K562 (cell line): ENCODE data around the gene MAPKAPK2. TPM values are rescaled to one million over a fixed set of nuclear protein-coding genes. Genes with fewer than 3 reads are reported as not detected.

Source experiments
- CC2D1A ChIP-seq: fragments of 450-650 bp; IDR thresholded peaks from 2 replicates; pipeline ENCODE4 v1.6.1; 2017; ENCODE audit warnings: mild to moderate bottlenecking
- CHCHD3 ChIP-seq: fragments of 250-450 bp; sonication (Bioruptor Pico); IDR thresholded peaks from 2 replicates; pipeline ENCODE4 v2.1.2; 2022; ENCODE audit warnings: mild to moderate bottlenecking
- CREM ChIP-seq: IDR thresholded peaks from 2 replicates; pipeline ENCODE4 v1.6.1; 2014; ENCODE audit warnings: antibody characterized with exemption, low read depth
- CXXC5 ChIP-seq: fragments of 250-450 bp; sonication (Bioruptor Pico); IDR thresholded peaks from 2 replicates; pipeline ENCODE4 v1.8.0; 2022; ENCODE audit warnings: inconsistent platforms, mild to moderate bottlenecking, moderate library complexity
- FOXK1 ChIP-seq: sonication (generic); formaldehyde crosslinking; IDR thresholded peaks from 2 replicates; pipeline ENCODE4 v1.8.0; 2022; ENCODE audit warnings: missing genetic modification reagents, mild to moderate bottlenecking, borderline replicate concordance
- HDAC1 ChIP-seq, 2 experiments: fragments of 450-650 bp; IDR thresholded peaks; 2 replicates each; pipeline ENCODE4 v1.6.1; 2016 to 2017; ENCODE audit warnings: inconsistent platforms in 1 of 2, mild to moderate bottlenecking in 1 of 2, moderate library complexity in 1 of 2
- MTA3 ChIP-seq: fragments of 450-650 bp; formaldehyde crosslinking; IDR thresholded peaks from 2 replicates; pipeline ENCODE4 v1.6.1; 2017; ENCODE audit warnings: mild to moderate bottlenecking, borderline replicate concordance
- NCOA2 ChIP-seq, 2 experiments: fragments of 450-650 bp; IDR thresholded peaks; 2 replicates each; pipeline ENCODE4 v1.6.1; 2018; ENCODE audit warnings: mild to moderate bottlenecking in 2 of 2, moderate library complexity in 1 of 2; ENCODE audit not compliant: partially characterized antibody in 2 of 2
- RBFOX2 ChIP-seq: fragments of 200-400 bp; formaldehyde crosslinking; IDR thresholded peaks from 2 replicates; pipeline ENCODE4 v1.6.1; 2017; ENCODE audit warnings: low read depth, mild to moderate bottlenecking, low read length, moderate library complexity
- SMARCC2 ChIP-seq: fragments of 450-650 bp; IDR thresholded peaks from 2 replicates; pipeline ENCODE4 v1.6.1; 2017; ENCODE audit warnings: antibody characterized with exemption, moderate library complexity, mild to moderate bottlenecking, low read depth
- SNRNP70 ChIP-seq: fragments of 200-400 bp; formaldehyde crosslinking; optimal IDR thresholded peaks from 2 replicates; pipeline ENCODE3; 2017; ENCODE audit warnings: low read depth, low read length
- SRF ChIP-seq, 2 experiments: fragments of 250-450, 450-650 bp in 1 of 2; sonication (Bioruptor Pico) in 1 of 2; sonication (generic) in 1 of 2; formaldehyde crosslinking; IDR thresholded peaks; 2 replicates each; pipeline versions ENCODE4 v1.5.0 to v1.5.1; 2020 to 2022; ENCODE audit warnings: mild to moderate bottlenecking in 1 of 2, missing genetic modification reagents in 1 of 2
- TRIM24 ChIP-seq, 2 experiments: fragments of 450-650 bp; IDR thresholded peaks; 2 replicates each; pipeline ENCODE4 v1.6.1; 2016
- ZNF24 ChIP-seq: fragments of 450-650 bp; IDR thresholded peaks from 2 replicates; pipeline ENCODE4 v1.6.1; 2016
- ZNF431 ChIP-seq: sonication (generic); formaldehyde crosslinking; IDR thresholded peaks from 2 replicates; pipeline ENCODE4 v1.8.0; 2022; ENCODE audit warnings: mild to moderate bottlenecking, missing genetic modification reagents
- polyA plus RNA-seq, 8 experiments: library from polyadenylated mRNA; depleted of rRNA in 4 of 8; stranded (reverse) in 5 of 8; unstranded in 3 of 8; fragments of >200 nt; fragmentation: Nextera tagmentation in 2 of 8; fragmentation: Illumina TruSeq in 1 of 8; extraction: Ambion mirVana in 2 of 8; extraction: Trizol in 1 of 8; gene quantifications; 2 replicates each; pipeline versions ENCODE4 v1.2.1 to v1.2.3, GENCODE V29; 2011 to 2014; ENCODE audit warnings: inconsistent platforms in 1 of 8, missing spikeins in 1 of 8
- total RNA-seq, 7 experiments: library from RNA; depleted of rRNA in 6 of 7; stranded (reverse); fragments of >200 nt in 6 of 7; fragmentation: Illumina TruSeq in 2 of 7; extraction: Trizol in 2 of 7; gene quantifications; 2 replicates each; pipeline versions ENCODE4 v1.2.1 to v1.2.3, GENCODE V29; 2011 to 2021; ENCODE audit warnings: low replicate concordance in 1 of 7
- TF ChIP-seq, protein P1 (sequence below): fragments of 200-800 bp; sonication (Bioruptor generic); IDR thresholded peaks from 2 replicates; pipeline ENCODE4 v1.6.1; 2017; ENCODE audit warnings: missing genetic modification characterization, missing compliant biosample characterization
- TF ChIP-seq, protein P2 (sequence below): sonication (generic); formaldehyde crosslinking; IDR thresholded peaks from 2 replicates; pipeline ENCODE4 v1.8.1; 2023; ENCODE audit warnings: mild to moderate bottlenecking, missing genetic modification reagents
- TF ChIP-seq, protein P3 (sequence below): sonication (generic); formaldehyde crosslinking; IDR thresholded peaks from 2 replicates; pipeline ENCODE4 v1.8.0; 2022; ENCODE audit warnings: missing genetic modification reagents, mild to moderate bottlenecking, moderate library complexity, borderline replicate concordance
- TF ChIP-seq, protein P4 (sequence below), 3 experiments: fragments of 200-800 bp in 1 of 3; sonication (Bioruptor generic) in 1 of 3; sonication (generic) in 1 of 3; formaldehyde crosslinking in 1 of 3; IDR thresholded peaks; 2 replicates each; pipeline versions ENCODE4 v1.6.1 to v1.8.0; 2016 to 2022; ENCODE audit warnings: mild to moderate bottlenecking in 2 of 3, missing compliant biosample characterization in 2 of 3, missing genetic modification characterization in 2 of 3, missing genetic modification reagents in 1 of 3
- TF ChIP-seq, protein P5 (sequence below): fragments of 250-450 bp; sonication (Bioruptor Pico); IDR thresholded peaks from 2 replicates; pipeline ENCODE4 v1.5.0; 2021; ENCODE audit warnings: mild to moderate bottlenecking, borderline replicate concordance

The MAPKAPK2 gene
- total and polyA plus RNA-seq, 9 of the 15 experiments (the other 6 are each of a cell fraction or from before 2014, with no cell fraction given): 0.63 to 94.2 (median 52.1) TPM

DNA sequence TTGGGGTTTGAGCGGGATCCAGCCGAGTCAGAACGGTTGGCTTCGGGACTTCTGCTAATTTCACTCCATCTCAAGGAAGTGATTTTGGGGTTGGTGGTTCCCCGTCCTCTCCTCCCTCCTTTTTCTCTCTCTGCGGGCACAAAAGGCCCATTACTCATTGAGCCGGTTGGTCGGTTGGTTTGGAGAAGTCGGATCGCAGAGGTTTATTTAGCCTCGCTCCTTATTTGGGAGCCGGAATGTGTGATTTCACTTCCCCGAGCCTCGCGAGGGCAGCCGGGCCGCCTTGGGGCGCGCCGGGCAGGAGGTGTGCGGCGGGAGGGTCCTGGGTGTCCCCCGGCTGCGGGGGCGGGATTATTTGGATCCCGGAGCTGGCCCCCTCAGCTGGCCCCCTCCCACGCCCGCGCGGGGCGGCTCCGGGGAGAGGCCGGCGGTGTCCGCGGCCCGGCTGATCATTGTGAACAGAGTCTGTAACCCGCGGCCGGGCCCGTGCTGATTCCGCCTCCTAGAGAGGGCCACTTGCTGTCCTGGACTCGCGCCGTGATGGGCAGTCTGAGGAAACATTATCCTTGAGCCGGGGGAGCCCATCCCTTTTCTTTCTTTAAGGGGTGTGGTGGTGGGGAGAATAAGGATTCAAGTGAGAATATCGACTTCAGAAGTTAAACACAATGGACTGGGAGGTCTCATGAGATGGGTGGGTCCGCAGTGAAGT lies 1.2 kb downstream of the MAPKAPK2 start (continued):
- TF ChIP-seq, protein P1, sequence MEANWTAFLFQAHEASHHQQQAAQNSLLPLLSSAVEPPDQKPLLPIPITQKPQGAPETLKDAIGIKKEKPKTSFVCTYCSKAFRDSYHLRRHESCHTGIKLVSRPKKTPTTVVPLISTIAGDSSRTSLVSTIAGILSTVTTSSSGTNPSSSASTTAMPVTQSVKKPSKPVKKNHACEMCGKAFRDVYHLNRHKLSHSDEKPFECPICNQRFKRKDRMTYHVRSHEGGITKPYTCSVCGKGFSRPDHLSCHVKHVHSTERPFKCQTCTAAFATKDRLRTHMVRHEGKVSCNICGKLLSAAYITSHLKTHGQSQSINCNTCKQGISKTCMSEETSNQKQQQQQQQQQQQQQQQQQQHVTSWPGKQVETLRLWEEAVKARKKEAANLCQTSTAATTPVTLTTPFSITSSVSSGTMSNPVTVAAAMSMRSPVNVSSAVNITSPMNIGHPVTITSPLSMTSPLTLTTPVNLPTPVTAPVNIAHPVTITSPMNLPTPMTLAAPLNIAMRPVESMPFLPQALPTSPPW (CRISPR knock-in tag): no peak
- TF ChIP-seq TRIM24 (IDR thresholded peaks at IDR 0.05) (no peak), SRF (CRISPR knock-in tag; IDR thresholded peaks at IDR 0.05) (peak; percentile 78 to 95), MTA3 (0 out of 2 replicates have a peak, but pooled peaks have one; percentile 16), SNRNP70 (no peak), CXXC5 (CRISPR knock-in tag) (peak; percentile 36), CHCHD3 (CRISPR knock-in tag) (no peak), RBFOX2 (peak; percentile 80), ZNF431 (CRISPR knock-in tag) (no peak), HDAC1 (IDR thresholded peaks at IDR 0.05) (0 out of 4 replicates have a peak, but pooled peaks of 1 of the 2 experiments have one; percentile 10), SMARCC2 (no peak), FOXK1 (CRISPR knock-in tag) (no peak), CREM (no peak), ZNF24 (peak; percentile 50; the same call in 1 of the 2 replicates), CC2D1A (no peak), NCOA2 (IDR thresholded peaks at IDR 0.05; ENCODE audit: partially characterized antibody in 2 of 2) (no peak)
- TF ChIP-seq, protein P2, sequence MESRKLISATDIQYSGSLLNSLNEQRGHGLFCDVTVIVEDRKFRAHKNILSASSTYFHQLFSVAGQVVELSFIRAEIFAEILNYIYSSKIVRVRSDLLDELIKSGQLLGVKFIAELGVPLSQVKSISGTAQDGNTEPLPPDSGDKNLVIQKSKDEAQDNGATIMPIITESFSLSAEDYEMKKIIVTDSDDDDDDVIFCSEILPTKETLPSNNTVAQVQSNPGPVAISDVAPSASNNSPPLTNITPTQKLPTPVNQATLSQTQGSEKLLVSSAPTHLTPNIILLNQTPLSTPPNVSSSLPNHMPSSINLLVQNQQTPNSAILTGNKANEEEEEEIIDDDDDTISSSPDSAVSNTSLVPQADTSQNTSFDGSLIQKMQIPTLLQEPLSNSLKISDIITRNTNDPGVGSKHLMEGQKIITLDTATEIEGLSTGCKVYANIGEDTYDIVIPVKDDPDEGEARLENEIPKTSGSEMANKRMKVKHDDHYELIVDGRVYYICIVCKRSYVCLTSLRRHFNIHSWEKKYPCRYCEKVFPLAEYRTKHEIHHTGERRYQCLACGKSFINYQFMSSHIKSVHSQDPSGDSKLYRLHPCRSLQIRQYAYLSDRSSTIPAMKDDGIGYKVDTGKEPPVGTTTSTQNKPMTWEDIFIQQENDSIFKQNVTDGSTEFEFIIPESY (CRISPR knock-in tag): no peak
- TF ChIP-seq, protein P3, sequence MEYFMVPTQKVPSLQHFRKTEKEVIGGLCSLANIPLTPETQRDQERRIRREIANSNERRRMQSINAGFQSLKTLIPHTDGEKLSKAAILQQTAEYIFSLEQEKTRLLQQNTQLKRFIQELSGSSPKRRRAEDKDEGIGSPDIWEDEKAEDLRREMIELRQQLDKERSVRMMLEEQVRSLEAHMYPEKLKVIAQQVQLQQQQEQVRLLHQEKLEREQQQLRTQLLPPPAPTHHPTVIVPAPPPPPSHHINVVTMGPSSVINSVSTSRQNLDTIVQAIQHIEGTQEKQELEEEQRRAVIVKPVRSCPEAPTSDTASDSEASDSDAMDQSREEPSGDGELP: peak; percentile 55; the same call in 1 of the 2 replicates
- TF ChIP-seq, protein P4, sequence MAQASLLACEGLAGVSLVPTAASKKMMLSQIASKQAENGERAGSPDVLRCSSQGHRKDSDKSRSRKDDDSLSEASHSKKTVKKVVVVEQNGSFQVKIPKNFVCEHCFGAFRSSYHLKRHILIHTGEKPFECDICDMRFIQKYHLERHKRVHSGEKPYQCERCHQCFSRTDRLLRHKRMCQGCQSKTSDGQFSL (CRISPR knock-in tag; IDR thresholded peaks at IDR 0.05): no peak
- TF ChIP-seq, protein P4 (tag; IDR thresholded peaks at IDR 0.05): no peak
- TF ChIP-seq, protein P5, sequence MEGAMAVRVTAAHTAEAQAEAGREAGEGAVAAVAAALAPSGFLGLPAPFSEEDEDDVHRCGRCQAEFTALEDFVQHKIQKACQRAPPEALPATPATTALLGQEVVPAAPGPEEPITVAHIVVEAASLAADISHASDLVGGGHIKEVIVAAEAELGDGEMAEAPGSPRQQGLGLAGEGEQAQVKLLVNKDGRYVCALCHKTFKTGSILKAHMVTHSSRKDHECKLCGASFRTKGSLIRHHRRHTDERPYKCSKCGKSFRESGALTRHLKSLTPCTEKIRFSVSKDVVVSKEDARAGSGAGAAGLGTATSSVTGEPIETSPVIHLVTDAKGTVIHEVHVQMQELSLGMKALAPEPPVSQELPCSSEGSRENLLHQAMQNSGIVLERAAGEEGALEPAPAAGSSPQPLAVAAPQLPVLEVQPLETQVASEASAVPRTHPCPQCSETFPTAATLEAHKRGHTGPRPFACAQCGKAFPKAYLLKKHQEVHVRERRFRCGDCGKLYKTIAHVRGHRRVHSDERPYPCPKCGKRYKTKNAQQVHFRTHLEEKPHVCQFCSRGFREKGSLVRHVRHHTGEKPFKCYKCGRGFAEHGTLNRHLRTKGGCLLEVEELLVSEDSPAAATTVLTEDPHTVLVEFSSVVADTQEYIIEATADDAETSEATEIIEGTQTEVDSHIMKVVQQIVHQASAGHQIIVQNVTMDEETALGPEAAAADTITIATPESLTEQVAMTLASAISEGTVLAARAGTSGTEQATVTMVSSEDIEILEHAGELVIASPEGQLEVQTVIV: no peak
